GM19455 (cell line): ENCODE results near the gene VEGFB.

Source experiments
- ATAC-seq: cut with Tn5 transposase; IDR thresholded peaks from one replicate; pipeline ENCODE4 v1.9.1; 2021; ENCODE audit not compliant: unreplicated experiment

Gene VEGFB

GRCh38 chr11:64245797-64246620 lies 11.6 kb downstream of the VEGFB start:
- no peak for ATAC-seq

DNA sequence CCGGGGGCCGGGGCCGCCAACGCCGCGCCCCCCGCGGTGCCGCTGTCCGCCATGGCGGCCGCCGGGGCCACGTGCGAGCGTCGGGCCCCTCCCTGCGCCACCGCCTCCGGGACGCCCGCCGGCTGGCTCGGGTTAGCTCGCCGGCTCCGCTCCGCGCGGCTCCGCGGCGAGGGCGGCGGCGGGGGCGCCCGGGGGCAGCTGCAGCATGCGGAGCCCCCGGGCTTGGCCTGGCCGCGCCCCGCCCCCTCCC lies 12.2 kb downstream of the VEGFB start:
- ATAC-seq, result peak; percentile 6

- ATAC-seq, result peak; percentile 42
Observed at GRCh38 chr11:64246871-64247728, 12.7 kb downstream of the VEGFB start, which contains the start of gene PPP1R14B. Gene PPP1R14B, minus strand, starts transcription at chr11:64246943. Its CDS starts 270 bp downstream, at chr11:64246673.

- ATAC-seq, result no peak
Observed at GRCh38 chr11:64247729-64248531, 13.5 kb downstream of the VEGFB start.

- no peak for ATAC-seq
Observed at GRCh38 chr11:64248578-64248977, 14.2 kb downstream of the VEGFB start.

DNA sequence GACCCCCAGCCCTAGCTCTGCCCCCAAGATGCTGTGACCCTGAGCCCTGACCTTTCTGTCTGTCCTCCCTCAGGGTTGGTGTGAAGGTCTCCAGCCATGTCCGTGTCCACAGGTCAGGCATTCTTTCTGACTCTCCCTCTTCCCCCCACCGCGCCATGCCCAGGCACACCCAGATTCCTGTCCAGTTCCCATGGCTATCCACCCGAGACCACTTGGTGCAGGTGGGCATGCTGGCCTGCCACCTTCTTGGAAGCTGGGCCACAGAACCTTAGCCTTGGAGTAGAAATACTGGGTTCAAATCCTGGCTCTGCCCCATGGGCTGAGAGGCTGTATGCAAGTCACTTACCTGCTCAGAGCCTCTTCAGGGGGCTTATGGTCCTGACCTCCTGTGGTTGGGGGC lies 14.7 kb downstream of the VEGFB start:
- ATAC-seq, result no peak

DNA sequence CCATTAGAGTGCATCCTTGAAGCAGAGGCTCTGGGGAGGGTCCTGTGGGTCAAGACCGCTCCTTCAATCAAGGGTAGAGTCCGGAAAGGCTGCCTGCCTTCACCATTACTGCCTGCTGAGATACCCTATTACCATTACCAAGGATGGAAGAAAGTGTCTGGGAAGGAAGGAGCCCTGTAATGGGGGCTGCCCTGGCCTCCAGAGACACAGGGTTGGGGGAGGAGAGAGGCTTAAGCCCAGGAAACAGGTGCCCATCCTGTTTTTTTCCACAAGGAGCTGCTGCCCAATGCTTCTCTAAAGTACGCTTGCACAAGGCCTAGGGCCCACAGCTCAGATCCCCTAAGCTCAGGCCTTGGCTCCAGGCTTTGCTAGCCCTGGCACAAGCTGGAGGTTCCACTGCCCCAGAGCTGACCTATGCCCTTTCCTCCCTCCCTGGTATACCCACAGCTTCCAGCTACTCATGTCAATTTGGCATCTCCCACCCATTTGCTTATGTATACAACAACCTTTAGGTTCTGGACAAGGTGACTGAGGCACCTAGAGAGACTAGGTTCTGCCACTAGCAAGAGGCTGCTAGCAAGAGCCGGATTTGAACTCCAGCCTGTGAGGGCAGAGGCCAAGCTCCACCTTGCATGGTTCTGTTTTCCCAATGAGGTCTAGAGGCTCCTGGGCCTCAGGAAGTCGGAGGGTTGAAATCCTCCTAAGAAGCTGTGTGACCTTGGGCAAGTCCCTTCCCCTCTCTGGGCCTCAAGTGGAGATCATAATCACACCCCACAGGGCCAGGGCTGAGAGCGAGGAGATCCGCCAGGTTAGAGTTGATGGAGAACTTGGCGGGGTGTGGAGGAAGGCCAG lies 15.4 kb downstream of the VEGFB start:
- ATAC-seq, result no peak

DNA sequence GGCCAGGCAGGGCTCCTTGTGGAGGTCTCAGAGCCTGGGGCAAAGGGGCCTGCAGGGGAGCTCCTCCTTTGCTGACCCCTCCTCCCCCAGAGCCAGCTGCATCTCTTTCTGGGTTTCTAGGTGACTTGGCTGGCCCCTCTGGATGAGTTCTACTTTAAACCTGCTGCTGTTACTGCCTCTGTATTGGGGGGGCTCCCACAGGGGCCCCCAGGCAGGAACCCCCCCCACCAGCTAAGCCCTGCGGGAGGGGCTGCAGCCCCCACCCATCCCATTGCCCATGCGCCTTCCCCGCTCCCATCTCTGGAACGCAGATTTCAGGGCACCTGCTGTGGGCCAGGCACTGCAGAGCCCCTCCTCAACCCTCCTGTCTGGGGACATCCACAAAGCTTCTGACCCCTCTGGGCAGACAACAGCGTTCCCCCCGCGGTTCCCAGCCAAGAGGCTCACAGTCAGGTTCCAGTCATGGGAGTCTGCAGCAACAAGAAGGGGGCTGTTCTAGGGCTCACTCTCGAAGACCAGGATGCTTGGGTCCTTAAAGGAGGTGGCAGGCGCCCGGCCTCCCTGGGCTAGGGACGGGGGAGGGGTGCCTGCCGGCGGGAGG lies 16.1 kb downstream of the VEGFB start:
- no peak for ATAC-seq

DNA sequence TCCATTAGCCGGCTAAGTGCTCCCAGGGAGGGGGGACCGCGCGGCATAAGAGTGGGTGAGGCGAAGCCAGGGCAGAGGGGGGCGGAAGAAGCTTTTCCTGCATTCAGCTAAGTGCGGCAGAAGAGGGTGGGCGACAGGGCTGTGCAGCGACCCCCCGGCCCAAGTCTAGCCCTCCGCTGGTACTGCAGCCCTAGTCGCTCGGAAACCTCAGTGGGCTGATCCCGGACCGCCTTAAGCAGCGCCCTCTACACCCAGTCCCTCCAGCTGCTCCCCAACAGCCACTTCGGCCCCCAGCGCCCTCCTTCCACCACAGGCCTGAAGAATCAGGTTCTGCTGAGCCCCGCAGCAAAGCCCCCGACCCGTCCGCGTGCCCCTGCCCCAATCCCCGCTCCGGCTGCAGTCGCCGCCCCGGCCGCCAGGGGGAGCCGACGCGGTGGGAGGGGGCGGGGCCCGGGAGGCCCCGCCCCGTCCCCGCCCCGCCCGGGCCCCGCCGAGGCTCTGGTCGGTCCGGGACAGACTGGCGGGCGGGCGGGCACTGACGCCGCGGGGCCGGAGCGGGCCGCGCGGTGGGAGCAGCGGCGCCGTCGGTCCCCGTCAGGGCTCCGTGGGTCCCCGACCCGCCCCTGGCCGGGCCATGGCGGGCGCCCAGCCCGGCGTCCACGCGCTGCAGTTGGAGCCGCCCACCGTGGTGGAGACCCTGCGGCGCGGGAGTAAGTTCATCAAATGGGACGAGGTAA lies 16.8 kb downstream of the VEGFB start, which contains the start of gene PLCB3:
PLCB3 (plus strand) TSS at position 515 of the 737 bp plus-strand sequence; CDS start at position 635, 120 bp downstream.
- no peak for ATAC-seq

- no peak for ATAC-seq
Observed at GRCh38 chr11:64251753-64252002, 17.3 kb downstream of the VEGFB start.

DNA sequence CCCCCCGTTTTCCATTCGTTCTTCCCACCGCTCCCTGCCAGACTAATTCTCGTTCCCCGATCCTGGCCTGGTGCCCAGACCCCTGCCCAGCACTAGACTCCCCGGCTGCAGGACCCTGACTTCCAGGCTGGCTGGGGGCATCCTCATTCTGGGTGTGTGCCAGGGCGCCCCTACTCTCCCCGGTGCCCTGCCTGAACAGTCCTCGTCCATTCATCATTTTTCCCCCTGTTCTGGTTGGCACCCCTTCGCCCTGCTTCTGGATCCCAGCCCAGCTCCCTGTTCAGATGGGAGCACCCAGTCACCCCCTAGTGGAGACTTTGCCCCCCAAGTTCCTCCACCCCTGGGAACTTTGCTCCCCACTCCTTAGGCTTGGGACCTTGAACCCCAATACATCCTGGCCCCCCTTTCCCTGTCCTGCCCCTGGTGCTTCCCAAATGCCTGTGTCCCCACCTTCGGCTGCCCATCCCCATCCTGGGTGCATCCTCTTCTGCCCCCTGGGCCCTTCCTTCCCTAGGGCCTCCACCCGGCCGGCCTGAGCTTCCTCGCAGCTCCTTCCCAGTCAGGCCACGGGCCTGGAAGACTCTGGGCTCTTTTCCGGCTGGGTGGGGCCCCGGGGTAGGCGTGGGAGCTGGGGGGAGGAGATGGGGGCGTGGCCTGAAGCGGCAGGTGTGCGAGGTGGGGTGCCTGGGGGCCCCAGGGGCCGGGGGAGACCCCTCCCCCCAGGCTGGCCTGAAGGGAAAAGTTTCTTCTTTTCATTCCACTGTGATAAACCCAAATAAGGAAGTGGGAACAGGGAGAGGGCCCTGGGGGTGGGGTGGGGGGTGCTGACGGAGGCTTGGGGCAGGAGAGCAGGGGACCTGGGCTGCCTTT lies 17.9 kb downstream of the VEGFB start:
- ATAC-seq, result no peak

DNA sequence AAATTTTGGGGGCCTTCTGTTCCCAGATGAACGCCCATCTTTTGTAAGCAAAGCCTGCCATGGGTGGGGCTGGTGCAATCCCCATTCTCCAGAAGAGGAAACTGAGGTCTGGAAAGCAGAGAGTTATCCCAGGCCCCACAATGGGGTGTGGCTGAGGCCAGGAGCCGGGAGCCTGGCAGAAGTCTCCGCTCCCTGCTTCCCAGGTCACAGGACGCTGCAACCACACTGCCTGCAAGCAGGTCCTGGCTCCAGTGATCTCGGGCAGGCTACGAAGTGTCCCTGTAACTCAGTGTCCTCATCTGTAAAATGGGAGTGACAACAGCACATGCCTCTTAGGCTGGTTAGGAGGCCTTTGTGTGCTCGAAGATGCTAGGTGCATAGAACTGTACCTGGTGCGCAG lies 18.7 kb downstream of the VEGFB start:
- ATAC-seq, result no peak

GRCh38 chr11:64253481-64253880 lies 19.1 kb downstream of the VEGFB start:
- no peak for ATAC-seq

- no peak for ATAC-seq
Observed at GRCh38 chr11:64254326-64254725, 19.9 kb downstream of the VEGFB start.

- ATAC-seq, result no peak
Observed at GRCh38 chr11:64255135-64256128, 21.0 kb downstream of the VEGFB start.

- ATAC-seq, result no peak
Observed at GRCh38 chr11:64256300-64256699, 21.9 kb downstream of the VEGFB start.

DNA sequence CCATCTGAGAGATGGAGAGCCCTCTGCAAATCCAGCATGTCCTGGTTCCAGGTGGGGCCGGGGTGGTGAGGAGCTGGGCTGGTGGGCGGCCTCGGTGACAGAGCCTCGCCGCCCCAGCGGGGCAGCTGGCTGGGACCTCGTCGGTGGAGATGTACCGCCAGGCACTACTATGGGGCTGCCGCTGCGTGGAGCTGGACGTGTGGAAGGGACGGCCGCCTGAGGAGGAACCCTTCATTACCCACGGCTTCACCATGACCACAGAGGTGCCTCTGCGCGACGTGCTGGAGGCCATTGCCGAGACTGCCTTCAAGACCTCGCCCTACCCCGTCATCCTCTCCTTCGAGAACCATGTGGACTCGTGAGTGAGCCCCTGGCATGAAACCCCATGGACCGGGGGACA lies 24.0 kb downstream of the VEGFB start:
- ATAC-seq, result no peak
